GM12878 (cell line): ENCODE results near the gene RIC1. TPM values are rescaled to one million over a fixed set of nuclear protein-coding genes. Genes with fewer than 3 reads are reported as not detected.

Experiments used
- BACH1 ChIP-seq: fragments of 450-650 bp; IDR thresholded peaks from 2 replicates; pipeline ENCODE4 v1.6.1; 2017; ENCODE audit warnings: mild to moderate bottlenecking, borderline replicate concordance
- CEBPB ChIP-seq, 2 experiments: fragments of 150-350 bp in 1 of 2; IDR thresholded peaks; 2 replicates each; pipeline ENCODE4 v1.6.1; 2012 to 2014; ENCODE audit warnings: low read depth in 2 of 2, low read length in 2 of 2, borderline replicate concordance in 1 of 2, inconsistent platforms in 1 of 2
- EP300 ChIP-seq, 2 experiments: fragments of 150-350 bp in 1 of 2; IDR thresholded peaks; 2 replicates each; pipeline ENCODE4 v1.6.1; 2011 to 2012; ENCODE audit warnings: low read depth in 2 of 2, low read length in 2 of 2, borderline replicate concordance in 1 of 2, improper control_type of control experiment in 1 of 2, inconsistent platforms in 1 of 2; ENCODE audit not compliant: control insufficient read depth in 1 of 2
- HDAC2 ChIP-seq: fragments of 200-600 bp; sonication (generic); IDR thresholded peaks from 2 replicates; pipeline ENCODE4 v1.6.1; 2017
- IRF4 ChIP-seq: IDR thresholded peaks from 2 replicates; pipeline ENCODE4 v1.6.1; 2011; ENCODE audit warnings: low read depth, low read length
- JUND ChIP-seq: IDR thresholded peaks from 2 replicates; pipeline ENCODE4 v1.6.1; 2012; ENCODE audit warnings: low read depth, mild to moderate bottlenecking, low read length, improper control_type of control experiment, moderate library complexity
- NFYA ChIP-seq: IDR thresholded peaks from 2 replicates; pipeline ENCODE4 v1.6.1; 2011; ENCODE audit warnings: low read depth, mild to moderate bottlenecking, low read length, improper control_type of control experiment, borderline replicate concordance
- PKNOX1 ChIP-seq: fragments of 450-650 bp; IDR thresholded peaks from 2 replicates; pipeline ENCODE4 v1.6.1; 2016; ENCODE audit warnings: mild to moderate bottlenecking
- POLR2AphosphoS2 ChIP-seq: IDR thresholded peaks from 2 replicates; pipeline ENCODE4 v1.6.1; 2011; ENCODE audit warnings: low read depth, mild to moderate bottlenecking, low read length, improper control_type of control experiment, moderate library complexity
- SREBF2 ChIP-seq: IDR thresholded peaks from 2 replicates; pipeline ENCODE4 v1.6.1; 2012; ENCODE audit warnings: mild to moderate bottlenecking, low read length
- TAF1 ChIP-seq: IDR thresholded peaks from 2 replicates; pipeline ENCODE4 v1.6.1; 2011; ENCODE audit warnings: mild to moderate bottlenecking, low read depth, low read length, borderline replicate concordance
- ZBTB4 ChIP-seq: fragments of 450-650 bp; formaldehyde crosslinking; IDR thresholded peaks from 2 replicates; pipeline ENCODE4 v1.4.0; 2022; ENCODE audit warnings: mild to moderate bottlenecking, moderate library complexity
- ZNF592 ChIP-seq: fragments of 450-650 bp; IDR thresholded peaks from 2 replicates; pipeline ENCODE4 v1.6.1; 2017; ENCODE audit warnings: mild to moderate bottlenecking, moderate library complexity
- ZSCAN29 ChIP-seq: fragments of 450-650 bp; IDR thresholded peaks from 2 replicates; pipeline ENCODE4 v1.6.1; 2017; ENCODE audit warnings: mild to moderate bottlenecking, moderate library complexity
- ZZZ3 ChIP-seq: IDR thresholded peaks from 2 replicates; pipeline ENCODE4 v1.6.1; 2011; ENCODE audit warnings: low read depth; ENCODE audit not compliant: control insufficient read depth, insufficient read length
- polyA plus RNA-seq, 11 experiments: library from polyadenylated mRNA; depleted of rRNA in 4 of 11; unstranded in 6 of 11; stranded (reverse) in 5 of 11; fragments of >200 nt; fragmentation: Nextera tagmentation in 4 of 11; fragmentation: Illumina TruSeq in 1 of 11; extraction: Ambion mirVana in 4 of 11; extraction: Trizol in 1 of 11; gene quantifications; 1 replicate in 1 of 11; 2 replicates in 10 of 11; pipeline versions ENCODE4 v1.2.1 to v1.2.3, GENCODE V29; 2011 to 2016; ENCODE audit warnings: inconsistent platforms in 2 of 11, missing spikeins in 2 of 11, low read depth in 1 of 11
- total RNA-seq, 4 experiments: library from RNA; depleted of rRNA in 3 of 4; stranded (reverse); fragments of >200 nt in 3 of 4; fragmentation: Illumina TruSeq in 1 of 4; extraction: Trizol in 1 of 4; gene quantifications; 2 replicates each; pipeline versions ENCODE4 v1.2.1 to v1.2.3, GENCODE V29; 2013 to 2021
- TF ChIP-seq, protein P1 (sequence below): fragments of 450-650 bp; IDR thresholded peaks from 2 replicates; pipeline ENCODE4 v1.6.1; 2017; ENCODE audit warnings: low read depth, mild to moderate bottlenecking, moderate library complexity

Gene RIC1
- total and polyA plus RNA-seq, 10 of the 15 experiments (the other 5 are each of a cell fraction or from before 2014, with no cell fraction given) = 6.2 to 59.8 (median 33.3) TPM

DNA sequence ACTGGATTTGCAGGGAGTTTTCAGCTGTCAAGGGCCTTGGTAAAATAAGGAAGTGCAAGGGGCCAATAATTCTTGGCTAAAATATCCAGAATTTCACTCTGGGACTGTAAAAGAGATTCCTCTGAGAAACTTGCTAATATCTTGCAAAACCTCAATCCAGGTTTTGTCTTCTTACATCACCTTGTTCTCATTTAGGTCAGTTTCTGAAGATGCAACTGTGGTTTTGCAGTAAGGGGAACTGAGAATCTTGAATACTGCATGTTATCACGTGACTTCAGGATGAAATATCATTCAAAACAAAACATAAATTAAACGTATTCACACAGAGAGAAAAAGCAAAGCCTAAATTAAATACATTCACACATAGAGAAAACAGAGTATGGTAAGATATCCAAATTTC, 35.0 kb upstream of the RIC1 start (continued):
- TF ChIP-seq, protein P1, sequence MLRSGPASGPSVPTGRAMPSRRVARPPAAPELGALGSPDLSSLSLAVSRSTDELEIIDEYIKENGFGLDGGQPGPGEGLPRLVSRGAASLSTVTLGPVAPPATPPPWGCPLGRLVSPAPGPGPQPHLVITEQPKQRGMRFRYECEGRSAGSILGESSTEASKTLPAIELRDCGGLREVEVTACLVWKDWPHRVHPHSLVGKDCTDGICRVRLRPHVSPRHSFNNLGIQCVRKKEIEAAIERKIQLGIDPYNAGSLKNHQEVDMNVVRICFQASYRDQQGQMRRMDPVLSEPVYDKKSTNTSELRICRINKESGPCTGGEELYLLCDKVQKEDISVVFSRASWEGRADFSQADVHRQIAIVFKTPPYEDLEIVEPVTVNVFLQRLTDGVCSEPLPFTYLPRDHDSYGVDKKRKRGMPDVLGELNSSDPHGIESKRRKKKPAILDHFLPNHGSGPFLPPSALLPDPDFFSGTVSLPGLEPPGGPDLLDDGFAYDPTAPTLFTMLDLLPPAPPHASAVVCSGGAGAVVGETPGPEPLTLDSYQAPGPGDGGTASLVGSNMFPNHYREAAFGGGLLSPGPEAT = peak; percentile 98
- TF ChIP-seq JUND = no peak
- no peak for TF ChIP-seq ZSCAN29
- TF ChIP-seq ZZZ3 = no peak
- peak; percentile 25; the same call in 1 of the 2 replicates for TF ChIP-seq ZNF592
- TF ChIP-seq BACH1 = peak; percentile 93; the same call in 1 of the 2 replicates
- no peak for TF ChIP-seq NFYA
- TF ChIP-seq SREBF2 = no peak
- peak in 1 of 2 experiments; percentile 93; a peak in 3 of 4 replicates for TF ChIP-seq CEBPB (IDR thresholded peaks at IDR 0.05; ENCODE audit: borderline replicate concordance in 1 of 2, low read depth in 2 of 2, low read length in 2 of 2)
- no peak for TF ChIP-seq POLR2AphosphoS2
- TF ChIP-seq PKNOX1 = 0 out of 2 replicates have a peak, but pooled peaks have one; percentile 17
- peak; percentile 100 for TF ChIP-seq EP300 (IDR thresholded peaks at IDR 0.05; ENCODE audit: borderline replicate concordance in 1 of 2, control insufficient read depth in 1 of 2, low read depth in 2 of 2, low read length in 2 of 2)
- no peak for TF ChIP-seq TAF1
- TF ChIP-seq IRF4 = peak; percentile 97
- TF ChIP-seq HDAC2 = no peak
- peak; percentile 94 for TF ChIP-seq ZBTB4 (CRISPR knock-in tag)
